GM19467 (cell line): ENCODE data around the gene HES6.

Experiments
- ATAC-seq: cut with Tn5 transposase; IDR thresholded peaks from one replicate; pipeline ENCODE4 v1.9.1; 2021; ENCODE audit warnings: mild to moderate bottlenecking, moderate library complexity; ENCODE audit not compliant: unreplicated experiment

HES6 gene, protein sequence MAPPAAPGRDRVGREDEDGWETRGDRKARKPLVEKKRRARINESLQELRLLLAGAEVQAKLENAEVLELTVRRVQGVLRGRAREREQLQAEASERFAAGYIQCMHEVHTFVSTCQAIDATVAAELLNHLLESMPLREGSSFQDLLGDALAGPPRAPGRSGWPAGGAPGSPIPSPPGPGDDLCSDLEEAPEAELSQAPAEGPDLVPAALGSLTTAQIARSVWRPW

GRCh38 chr2:238239863-238240756, at the start of gene HES6:
Gene HES6, minus strand, starts transcription at chr2:238240038. Its CDS starts 133 bp downstream, at chr2:238239905.
- peak; percentile 84 for ATAC-seq

- ATAC-seq = no peak
Observed at GRCh38 chr2:238289574-238289973, 49.7 kb upstream of the HES6 start.

GRCh38 chr2:238288650-238289573, 49.1 kb upstream of the HES6 start:
- ATAC-seq = peak; percentile 89

GRCh38 chr2:238287737-238288649, 48.2 kb upstream of the HES6 start, which contains the start of gene PER2:
Gene PER2, minus strand, starts transcription at chr2:238288610. Its CDS starts 10,674 bp downstream, at chr2:238277936.
- ATAC-seq = peak; percentile 35

DNA sequence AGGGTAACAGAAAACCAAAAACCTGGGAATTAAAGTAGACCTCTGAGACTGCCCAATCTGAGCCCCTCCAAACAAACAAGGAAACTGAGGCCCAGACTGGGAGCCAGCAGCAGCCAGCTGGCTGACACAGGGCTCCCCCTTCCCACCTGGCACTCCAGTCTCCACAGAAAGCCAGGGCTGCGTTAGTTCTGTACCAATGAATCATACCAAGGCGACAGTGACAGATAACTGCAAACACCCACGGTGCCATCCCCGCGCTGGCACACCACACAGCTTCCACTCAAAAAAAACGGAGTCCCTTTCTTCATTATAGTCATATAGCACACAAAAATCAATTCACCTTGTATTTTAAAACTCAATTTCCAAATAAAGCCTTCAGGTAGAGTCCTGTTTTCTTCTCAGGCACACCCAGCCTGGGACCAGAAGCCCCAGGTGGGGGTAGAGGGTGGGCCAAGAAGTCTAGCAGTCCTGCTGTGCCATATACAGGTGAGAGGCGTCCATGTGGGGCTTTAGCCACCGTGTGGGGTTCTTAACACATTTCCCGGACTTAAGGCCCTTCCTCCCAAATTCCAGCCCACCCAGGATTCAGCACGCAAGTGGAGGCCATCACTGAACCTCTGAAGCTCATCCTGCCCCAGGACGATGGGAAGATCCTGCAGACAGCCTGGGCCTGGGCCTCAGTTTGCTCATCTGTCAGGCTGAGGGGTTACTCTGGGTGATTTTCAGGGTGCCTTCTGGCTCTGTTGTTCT, 47.3 kb upstream of the HES6 start:
- no peak for ATAC-seq

DNA sequence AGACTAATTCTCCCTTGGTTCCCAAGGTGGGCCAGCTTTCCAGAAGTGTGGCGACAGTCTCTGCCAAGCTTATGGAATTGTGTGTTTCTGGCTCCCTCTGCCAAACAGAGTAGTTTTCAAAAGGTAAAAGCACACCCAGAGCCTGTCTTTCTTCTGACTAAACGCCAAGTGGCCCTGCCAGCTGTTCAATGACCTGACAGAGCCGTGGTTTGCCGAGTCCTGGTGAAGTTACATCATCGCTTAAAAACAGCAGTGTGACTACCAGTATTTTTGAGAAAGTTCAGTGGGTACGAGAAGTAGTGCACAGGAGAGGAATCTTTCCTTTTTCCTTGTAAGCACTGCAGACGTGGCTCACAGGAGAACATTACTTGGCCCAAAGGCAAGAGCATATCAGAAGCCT, 46.7 kb upstream of the HES6 start:
- no peak for ATAC-seq

DNA sequence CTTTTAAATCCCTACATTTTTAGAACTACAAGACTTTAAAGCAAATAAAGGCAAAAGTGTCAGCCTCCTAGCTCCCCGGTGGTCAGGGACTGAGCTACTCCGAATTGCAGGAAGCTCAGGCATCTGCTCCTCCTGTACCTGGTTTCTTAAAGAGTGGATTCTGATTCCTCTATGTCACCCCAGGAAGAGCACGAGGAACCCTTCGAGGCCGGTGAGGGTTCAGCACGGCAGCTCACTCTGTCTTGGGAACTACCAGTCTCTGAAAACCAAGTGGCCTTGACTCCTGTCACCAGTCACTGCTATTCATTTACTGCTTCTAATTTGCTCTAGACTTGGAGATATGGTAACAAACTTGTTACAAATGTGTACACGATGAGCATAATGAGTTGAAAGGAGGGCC, 46.3 kb upstream of the HES6 start:
- ATAC-seq = no peak

- ATAC-seq = no peak
Observed at GRCh38 chr2:238285653-238286082, 45.8 kb upstream of the HES6 start.

DNA sequence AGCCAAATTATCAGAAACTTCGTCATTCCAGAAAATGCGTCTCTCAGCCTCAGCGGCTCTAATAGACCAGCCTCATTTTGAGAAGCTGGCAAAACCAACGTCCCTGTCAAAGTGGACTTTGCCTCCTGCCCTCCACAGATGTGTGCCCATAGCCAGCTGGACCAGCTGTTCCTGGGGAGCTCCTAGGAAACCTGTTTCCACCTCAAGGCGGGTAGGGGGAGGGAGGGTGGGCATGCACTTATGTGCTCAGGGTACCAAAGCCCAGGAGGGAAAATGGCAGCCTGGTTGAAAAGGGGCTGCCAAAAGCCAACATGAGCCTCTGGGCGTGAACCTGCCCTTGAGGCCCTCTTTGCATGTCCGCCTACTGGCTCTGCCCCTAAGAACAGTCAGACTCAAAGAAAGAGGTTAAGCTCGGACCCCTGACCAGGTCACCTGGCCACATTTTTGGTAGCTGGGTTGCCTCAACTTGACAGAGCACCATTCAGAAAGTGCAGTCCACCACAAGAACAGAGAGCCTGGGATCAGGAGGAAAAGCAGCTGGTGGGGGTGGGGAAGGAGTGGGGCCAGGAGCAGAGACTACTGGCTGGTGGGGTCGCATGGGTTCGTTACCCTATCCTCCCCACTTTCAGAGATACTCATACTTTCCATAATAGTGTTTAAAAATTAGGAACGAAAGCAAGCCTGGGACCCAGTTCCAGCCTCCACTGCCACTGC, 45.1 kb upstream of the HES6 start:
- no peak for ATAC-seq

- no peak for ATAC-seq
Observed at GRCh38 chr2:238282861-238283738, 43.3 kb upstream of the HES6 start.

- no peak for ATAC-seq
Observed at GRCh38 chr2:238281826-238282480, 42.1 kb upstream of the HES6 start.

- no peak for ATAC-seq
Observed at GRCh38 chr2:238280083-238280825, 40.4 kb upstream of the HES6 start.

DNA sequence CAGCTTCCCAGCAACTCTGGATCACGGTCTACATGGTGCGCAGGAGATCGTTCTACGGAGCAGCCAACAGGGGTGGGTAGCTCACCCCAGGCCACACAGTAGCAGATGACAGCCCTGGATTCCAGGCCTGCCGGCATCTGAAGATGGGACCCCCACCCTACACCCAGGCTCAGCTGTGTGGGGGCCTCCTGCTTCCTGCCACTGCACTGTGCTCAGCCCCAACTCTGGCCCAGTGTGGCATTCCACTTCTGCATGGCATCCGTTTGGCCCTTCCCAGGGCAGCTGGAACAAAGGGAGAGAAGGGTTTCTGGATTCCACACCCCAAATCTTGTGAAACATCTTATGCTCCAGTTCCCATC, 39.5 kb upstream of the HES6 start:
- ATAC-seq = no peak

- no peak for ATAC-seq
Observed at GRCh38 chr2:238278626-238279323, 38.9 kb upstream of the HES6 start.

GRCh38 chr2:238277695-238278094, 37.9 kb upstream of the HES6 start:
- no peak for ATAC-seq
